Subcutaneous abdominal adipose tissue (tissue), 5 donors: Measurements from ENCODE around the gene TREML2.

ENCODE experiments used
- H3K27ac ChIP-seq: one replicate; pipeline ENCODE4 v1.7.0; 2013; ENCODE audit warnings: low read depth, mild to moderate bottlenecking, inconsistent platforms, low read length, moderate library complexity
- H3K27me3 ChIP-seq, 5 donors: one replicate each; pipeline ENCODE4 v1.7.0; 2013; ENCODE audit warnings: low read length in 5 of 5, inconsistent platforms in 1 of 5; ENCODE audit not compliant: control insufficient read depth in 5 of 5, insufficient read depth in 4 of 5
- H3K36me3 ChIP-seq, 5 donors: one replicate each; pipeline ENCODE4 v1.7.0; 2013; ENCODE audit warnings: low read length in 5 of 5; ENCODE audit not compliant: control insufficient read depth in 5 of 5, insufficient read depth in 5 of 5
- H3K4me1 ChIP-seq, 5 donors: one replicate each; pipeline ENCODE4 v1.7.0; 2013; ENCODE audit warnings: low read length in 5 of 5, mild to moderate bottlenecking in 3 of 5, moderate library complexity in 1 of 5; ENCODE audit not compliant: control insufficient read depth in 5 of 5, insufficient read depth in 5 of 5
- H3K4me3 ChIP-seq, 5 donors: one replicate each; pipeline ENCODE4 v1.7.0; 2013; ENCODE audit warnings: low read length in 5 of 5, low read depth in 1 of 5
- H3K9ac ChIP-seq, 5 donors: one replicate each; pipeline ENCODE4 v1.7.0; 2013; ENCODE audit warnings: low read length in 5 of 5, mild to moderate bottlenecking in 4 of 5, moderate library complexity in 3 of 5
- H3K9me3 ChIP-seq, 5 donors: one replicate each; pipeline ENCODE4 v1.7.0; 2013; ENCODE audit warnings: low read length in 5 of 5; ENCODE audit not compliant: control insufficient read depth in 5 of 5
- donor health status: healthy.
- donor health status: healthy.
- donor health status: healthy.
- donor health status: healthy.
- donor health status: healthy.

Gene TREML2

GRCh38 chr6:41156001-41156400 is 44.9 kb downstream of the TREML2 start:
- peaks cover 0 to 14% (median 8%) of the 10 kb centered on the region in 5 donors for H3K27me3 ChIP-seq
- H3K4me3 ChIP-seq: no peak overlapping the region
- H3K4me1 ChIP-seq: no peaks in the 10 kb centered on the region
- H3K9me3 ChIP-seq: no peaks in the 10 kb centered on the region
- no peaks in the 10 kb centered on the region for H3K36me3 ChIP-seq
- H3K27ac ChIP-seq: no peak overlapping the region
- H3K9ac ChIP-seq: no peak overlapping the region

- no peak overlapping the region for H3K9ac ChIP-seq
- no peaks in the 10 kb centered on the region for H3K9me3 ChIP-seq
Observed at GRCh38 chr6:41155132-41155805, 45.7 kb downstream of the TREML2 start.

GRCh38 chr6:41153992-41154625 is 46.8 kb downstream of the TREML2 start, which contains the start of gene TREML1:
Gene TREML1, minus strand, starts transcription at chr6:41154347. Its CDS starts 59 bp downstream, at chr6:41154288.
- no peak within 1 kb of the TSS for H3K4me3 ChIP-seq
- H3K4me1 ChIP-seq: no peaks in the 10 kb centered on the region
- no peaks in the 10 kb centered on the region for H3K9me3 ChIP-seq
- peaks cover 0 to 6% (median 2%) of the 10 kb centered on the region in 5 donors for H3K36me3 ChIP-seq
- no peak within 1 kb of the TSS for H3K9ac ChIP-seq
- H3K27me3 ChIP-seq: peaks cover 0 to 14% (median 5%) of the 10 kb centered on the region in 5 donors
- no peak within 1 kb of the TSS for H3K27ac ChIP-seq

More at GRCh38 chr6:41155132-41155805, 45.7 kb downstream of the TREML2 start:
- H3K4me3 ChIP-seq: no peak overlapping the region
- peaks cover 0 to 14% (median 8%) of the 10 kb centered on the region in 5 donors for H3K27me3 ChIP-seq
- H3K27ac ChIP-seq: no peak overlapping the region
- H3K4me1 ChIP-seq: no peaks in the 10 kb centered on the region
- no peaks in the 10 kb centered on the region for H3K36me3 ChIP-seq

GRCh38 chr6:41153451-41153850 is 47.5 kb downstream of the TREML2 start:
- peaks cover 0 to 11% (median 2%) of the 10 kb centered on the region in 5 donors for H3K27me3 ChIP-seq

GRCh38 chr6:41150671-41151070 is 50.3 kb downstream of the TREML2 start:
- Histone ChIP-seq H3K27ac (no peak overlapping the region), H3K9me3 (no peaks in the 10 kb centered on the region), H3K4me3 (no peak overlapping the region), H3K27me3 (peaks cover 0 to 8% (median 0%) of the 10 kb centered on the region in 5 donors), H3K36me3 (peaks cover 0 to 6% (median 4%) of the 10 kb centered on the region in 5 donors), H3K9ac (no peak overlapping the region), H3K4me1 (no peaks in the 10 kb centered on the region)

More at GRCh38 chr6:41153451-41153850, 47.5 kb downstream of the TREML2 start:
- no peaks in the 10 kb centered on the region for H3K9me3 ChIP-seq
- no peaks in the 10 kb centered on the region for H3K4me1 ChIP-seq
- H3K27ac ChIP-seq: no peak overlapping the region
- H3K4me3 ChIP-seq: no peak overlapping the region
- no peak overlapping the region for H3K9ac ChIP-seq
- H3K36me3 ChIP-seq: peaks cover 0 to 6% (median 4%) of the 10 kb centered on the region in 5 donors

- no peaks in the 10 kb centered on the region for H3K27me3 ChIP-seq
- no peaks in the 10 kb centered on the region for H3K9me3 ChIP-seq
- H3K4me3 ChIP-seq: no peak overlapping the region
- H3K27ac ChIP-seq: no peak overlapping the region
- H3K9ac ChIP-seq: no peak overlapping the region
- no peaks in the 10 kb centered on the region for H3K4me1 ChIP-seq
- peaks cover 0 to 10% (median 4%) of the 10 kb centered on the region in 5 donors for H3K36me3 ChIP-seq
Observed at GRCh38 chr6:41147917-41148316, 53.0 kb downstream of the TREML2 start.
